SKM-1 treated with dmso at 0.1 percent for 144 hours (cell line): ENCODE data around the gene NME7.
A peak's percentile ranks its signal among the peaks of the same experiment; 100 is the strongest.
"Not testable (repeated sequence)": the region's sequence is repeated elsewhere in the genome, so short reads cannot be mapped to it uniquely, and the experiment has no call there.

Source experiments
- DNase-seq: peaks from one replicate; lab custom pipeline; 2025; ENCODE audit not compliant: unreplicated experiment; lab: John Stamatoyannopoulos, UW

The NME7 gene

DNA sequence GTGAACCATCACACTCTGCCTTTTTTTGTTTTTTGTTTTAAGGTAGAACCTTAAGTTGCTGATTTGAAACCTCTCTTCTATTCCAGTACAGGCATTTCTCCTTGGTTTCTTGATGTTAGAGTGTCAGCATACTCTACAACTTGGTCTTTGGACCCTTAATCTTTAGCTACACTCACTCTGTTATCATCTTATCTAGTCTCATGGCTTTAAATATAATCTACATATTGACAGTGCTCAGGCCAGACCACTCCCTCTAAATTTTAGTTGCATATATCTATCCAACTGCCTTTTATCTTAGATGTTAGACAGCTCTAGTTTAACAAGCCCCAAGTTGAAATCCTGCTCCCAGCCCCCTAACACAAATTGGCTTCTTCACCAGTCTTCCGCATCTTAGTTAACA, 22.1 kb downstream of the NME7 start:
- no peak for DNase-seq

DNA sequence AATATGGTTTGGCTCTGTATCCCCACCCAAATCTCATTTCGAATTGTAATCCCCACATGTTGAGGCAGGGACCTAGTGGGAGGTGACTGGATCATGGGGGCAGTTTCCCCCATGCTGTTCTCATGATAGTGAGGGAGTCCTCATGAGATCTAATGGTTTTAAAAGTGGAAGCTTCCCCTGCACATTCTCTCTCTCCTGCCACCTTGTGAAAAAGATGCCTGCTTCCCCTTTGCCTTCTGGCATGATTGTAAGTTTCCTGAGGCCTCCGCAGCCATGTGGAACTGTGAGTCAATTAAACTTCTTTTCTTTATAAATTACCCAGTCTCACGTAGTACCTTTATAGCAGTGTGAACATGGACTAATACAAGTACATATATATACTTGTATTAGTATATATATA, 25.5 kb downstream of the NME7 start:
- not testable (repeated sequence) for DNase-seq

DNA sequence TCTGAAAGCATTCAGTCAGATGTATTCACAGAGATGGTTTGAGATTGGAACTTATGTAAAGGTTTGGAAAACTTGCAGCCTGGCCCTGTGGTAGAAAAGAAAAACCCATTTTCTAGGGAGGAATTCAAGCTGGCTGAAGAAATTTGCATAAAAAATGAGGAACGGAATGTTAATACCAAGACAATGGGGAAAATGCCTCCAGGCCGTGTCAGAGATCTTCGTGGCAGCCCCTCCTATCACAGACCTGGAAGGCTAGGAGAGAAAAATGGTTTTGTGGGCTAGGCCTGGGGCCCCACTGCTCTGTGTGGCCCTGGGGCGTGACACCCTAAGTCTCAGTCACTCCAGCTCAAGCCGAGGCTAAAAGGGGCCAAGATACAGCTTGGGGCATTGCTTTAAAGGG, 26.7 kb downstream of the NME7 start:
- no peak for DNase-seq

DNA sequence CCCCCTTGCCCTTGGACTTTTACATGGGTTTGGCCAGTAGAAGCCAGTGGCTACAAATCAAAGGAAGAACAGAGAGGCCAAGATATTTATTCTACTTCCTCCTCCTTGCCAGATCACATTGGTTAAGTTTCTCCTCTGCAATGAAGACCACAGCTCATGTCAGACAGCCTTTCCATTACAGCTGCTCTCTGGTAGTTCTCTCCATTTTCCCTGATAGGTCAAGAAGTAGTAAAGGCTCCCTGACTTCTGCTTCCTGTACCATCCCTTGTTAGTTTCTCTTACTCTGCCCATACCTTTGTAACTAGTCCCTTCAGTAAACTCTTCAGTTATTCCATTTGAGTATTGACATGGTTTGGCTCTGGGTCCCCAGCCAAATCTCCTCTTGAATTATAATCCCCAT, 27.8 kb downstream of the NME7 start:
- DNase-seq: no peak

DNA sequence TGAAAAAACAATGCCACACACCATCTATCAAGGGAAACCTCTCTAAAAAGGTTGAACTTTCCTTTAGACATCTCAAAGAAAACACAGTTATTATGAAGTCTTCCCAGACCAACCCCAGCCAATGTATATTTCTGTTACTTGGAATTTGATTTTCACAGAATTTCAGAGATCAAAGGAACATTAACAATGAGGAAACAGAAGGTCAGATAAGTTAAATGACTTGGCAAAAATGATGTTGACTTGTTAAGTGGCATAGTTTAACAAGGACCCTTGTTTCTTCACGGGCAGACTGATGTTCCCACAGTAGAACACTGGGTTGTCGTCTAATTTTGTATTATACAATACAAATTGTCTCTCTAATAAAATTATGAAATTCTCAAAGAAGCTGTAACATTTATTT, 29.0 kb downstream of the NME7 start:
- DNase-seq: no peak

DNA sequence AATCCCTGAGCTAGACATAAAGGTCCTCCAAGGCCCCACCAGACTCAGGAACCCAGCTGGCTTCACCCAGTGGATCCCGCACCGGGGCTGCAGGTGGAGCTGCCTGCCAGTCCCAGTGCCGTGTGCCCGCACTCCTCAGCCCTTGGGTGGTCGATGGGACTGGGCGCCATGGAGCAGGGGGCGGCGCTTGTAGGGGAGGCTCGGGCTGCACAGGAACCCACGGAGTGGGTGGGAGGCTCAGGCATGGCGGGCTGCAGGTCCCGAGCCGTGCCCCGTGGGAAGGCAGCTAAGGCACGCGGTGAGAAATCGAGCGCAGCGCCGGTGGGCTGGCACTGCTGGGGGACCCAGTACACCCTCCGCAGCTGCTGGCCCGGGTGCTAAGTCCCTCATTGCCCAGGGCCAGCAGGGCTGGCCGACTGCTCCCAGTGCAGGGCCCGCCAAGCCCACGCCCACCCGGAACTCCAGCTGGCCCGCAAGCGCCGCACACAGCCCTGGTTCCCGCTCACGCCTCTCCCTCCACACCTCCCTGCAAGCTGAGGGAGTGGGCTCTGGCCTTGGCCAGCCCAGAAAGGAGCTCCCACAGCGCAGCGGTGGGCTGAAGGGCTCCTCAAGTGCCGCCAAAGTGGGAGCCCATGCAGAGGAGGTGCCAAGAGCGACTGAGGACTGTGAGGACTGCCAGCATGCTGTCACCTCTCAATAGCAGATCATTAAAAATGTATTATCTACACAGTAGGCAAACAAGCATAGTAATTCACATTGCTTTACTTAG, 30.5 kb downstream of the NME7 start:
- not testable (repeated sequence) for DNase-seq

DNA sequence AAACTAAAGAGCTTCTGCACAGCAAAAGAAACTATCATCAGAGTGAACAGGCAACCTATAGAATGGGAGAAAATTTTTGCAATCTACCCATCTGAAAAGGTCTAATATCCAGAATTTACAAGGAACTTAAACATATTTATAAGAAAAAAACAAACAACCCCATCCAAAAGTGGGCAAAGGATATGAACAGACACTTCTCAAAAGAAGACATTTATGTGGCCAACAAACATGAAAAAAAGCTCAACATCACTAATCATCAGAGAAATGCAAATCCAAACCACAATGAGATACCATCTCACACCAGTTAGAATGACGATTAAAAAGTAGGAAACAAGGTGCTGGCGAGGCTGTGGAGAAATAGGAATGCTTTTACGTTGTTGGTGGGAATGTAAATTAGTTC, 32.9 kb downstream of the NME7 start:
- not testable (repeated sequence) for DNase-seq

DNA sequence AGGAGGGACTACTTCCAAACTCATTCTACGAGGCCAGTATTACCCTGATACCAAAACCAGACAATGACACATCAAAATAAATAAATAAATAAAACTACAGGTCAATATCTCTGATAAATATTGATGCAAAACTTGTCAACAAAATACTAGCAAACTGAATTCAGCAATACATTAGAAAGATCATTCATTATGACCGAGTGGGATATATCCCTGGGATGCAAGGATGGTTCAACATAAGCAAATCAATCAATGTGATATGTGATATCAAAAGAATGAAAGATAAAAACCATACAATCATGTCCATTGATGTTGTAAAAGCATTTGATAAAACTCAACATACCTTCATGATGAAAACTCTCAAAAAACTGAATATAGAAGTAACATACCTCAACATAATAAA, 36.7 kb downstream of the NME7 start:
- DNase-seq: no peak

DNA sequence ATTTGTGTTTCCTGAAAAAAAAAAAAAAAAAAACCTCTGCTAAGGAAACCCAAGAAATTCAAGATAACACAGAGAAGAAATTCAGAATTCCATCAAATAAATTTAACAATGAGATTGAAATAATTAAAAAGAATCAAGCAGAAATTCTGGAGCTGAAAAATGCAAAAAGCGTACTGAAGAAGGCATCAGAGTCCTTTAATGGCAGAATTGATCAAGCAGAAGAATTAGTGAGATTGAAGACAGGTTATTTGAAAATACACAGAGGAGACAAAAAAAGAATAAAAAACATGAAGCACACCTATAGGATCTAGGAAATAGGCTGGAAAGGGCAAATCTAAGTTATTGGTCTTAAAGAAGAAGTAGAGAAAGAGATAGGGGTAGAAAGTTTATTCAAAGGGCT, 38.2 kb downstream of the NME7 start:
- DNase-seq: no peak

DNA sequence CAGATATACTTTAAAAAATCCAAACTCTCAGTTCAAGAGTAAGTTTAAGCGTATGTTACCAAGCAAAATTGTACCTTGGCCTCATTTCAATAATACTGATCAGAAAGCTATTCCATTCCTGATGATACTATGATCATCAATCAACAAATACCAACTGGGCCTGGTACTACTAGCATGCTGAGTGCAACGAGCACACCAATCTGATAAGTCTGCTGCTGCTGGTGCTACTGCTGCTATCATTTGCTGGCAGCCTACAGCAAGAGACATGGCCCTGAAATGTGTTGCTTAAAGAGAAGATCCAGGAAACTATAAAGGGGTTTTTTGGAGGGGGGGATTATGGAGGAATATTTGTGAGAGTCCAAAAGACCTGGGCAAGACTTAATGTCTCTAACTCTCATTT, 39.7 kb downstream of the NME7 start:
- no peak for DNase-seq

DNA sequence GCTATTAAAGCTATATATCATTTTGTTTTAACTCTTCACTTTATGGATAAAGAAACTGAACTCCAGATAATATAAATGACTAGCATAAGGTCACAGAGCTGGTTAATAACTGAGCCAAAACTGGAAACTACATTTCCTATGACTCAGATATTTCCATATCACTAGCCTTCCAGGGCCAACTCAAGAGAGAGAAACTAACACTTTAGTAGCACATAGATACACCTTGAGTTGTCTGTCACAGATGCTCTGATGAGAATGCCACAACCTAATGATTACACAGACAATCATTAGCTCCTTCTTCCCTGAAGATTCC, 40.7 kb downstream of the NME7 start:
- DNase-seq: peak; percentile 14

DNA sequence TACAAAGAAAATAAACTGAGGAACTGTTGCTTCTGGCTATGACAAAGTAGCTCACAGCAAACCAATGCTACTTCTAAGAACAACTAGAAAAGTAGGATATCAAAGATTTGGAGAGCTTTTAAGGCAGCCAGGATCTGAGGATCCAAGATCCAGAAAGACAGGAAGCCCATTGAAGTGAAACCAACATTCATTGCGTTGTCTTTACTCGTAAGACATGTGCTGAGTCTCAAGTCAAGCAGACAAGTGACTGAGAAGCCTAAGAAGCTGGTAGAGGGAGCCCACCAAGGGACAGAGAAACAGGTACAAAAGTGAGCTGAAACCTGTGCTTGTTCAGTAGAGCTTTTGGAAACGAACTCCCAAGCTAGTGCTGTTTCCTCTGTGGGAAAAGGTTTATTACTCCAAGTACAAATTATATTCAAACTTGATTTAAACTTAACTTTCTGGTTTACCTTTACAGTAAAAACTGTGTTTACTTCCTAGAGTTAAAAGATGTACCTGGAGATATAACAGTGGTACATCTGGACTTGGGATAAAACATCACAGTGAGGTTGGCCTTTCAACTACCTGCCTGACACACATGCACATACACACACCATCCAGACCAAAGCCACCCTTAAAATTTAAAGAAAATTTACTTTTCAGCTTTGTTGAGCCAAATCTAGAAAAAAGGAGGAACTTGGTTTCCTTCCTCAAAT, 41.2 kb downstream of the NME7 start:
- no peak for DNase-seq

DNA sequence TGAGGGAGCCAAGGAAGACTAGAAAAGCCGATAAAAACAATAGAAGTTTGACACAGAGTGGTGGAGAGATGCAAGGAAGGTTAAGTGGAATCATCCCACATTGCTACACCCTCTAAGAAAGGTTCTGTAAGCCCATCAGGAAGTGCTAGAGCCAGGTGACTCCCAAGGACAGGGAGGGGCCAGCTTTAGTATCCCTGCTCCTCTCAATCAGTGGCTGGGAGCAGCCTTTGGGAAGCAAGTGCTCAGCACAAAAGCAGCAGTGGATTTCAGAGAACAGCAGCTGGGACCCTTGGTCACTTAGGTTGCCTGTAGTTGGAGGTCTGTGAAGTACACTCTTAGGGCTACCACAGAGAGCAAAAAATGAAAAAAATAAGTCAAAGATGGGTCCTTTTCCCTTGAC, 42.5 kb downstream of the NME7 start:
- no peak for DNase-seq

DNA sequence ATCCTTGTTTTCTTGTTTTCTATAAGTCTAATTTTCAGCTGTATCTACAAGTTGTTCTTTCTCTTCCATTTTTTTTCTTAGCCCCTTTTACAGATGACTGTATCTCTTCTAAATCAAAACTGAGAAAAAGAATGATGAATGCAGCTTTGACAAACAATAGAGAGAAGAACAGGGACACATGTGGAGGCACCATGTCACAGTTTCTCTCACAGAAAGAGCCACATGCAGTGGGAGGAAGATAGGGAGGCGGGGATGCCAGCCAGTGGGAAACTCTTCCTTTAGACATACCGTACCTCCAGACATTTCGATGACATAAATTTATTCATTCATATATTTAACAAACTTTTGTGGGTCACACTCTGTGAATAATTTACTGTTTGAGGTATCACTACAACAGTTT, 45.5 kb downstream of the NME7 start:
- no peak for DNase-seq

DNA sequence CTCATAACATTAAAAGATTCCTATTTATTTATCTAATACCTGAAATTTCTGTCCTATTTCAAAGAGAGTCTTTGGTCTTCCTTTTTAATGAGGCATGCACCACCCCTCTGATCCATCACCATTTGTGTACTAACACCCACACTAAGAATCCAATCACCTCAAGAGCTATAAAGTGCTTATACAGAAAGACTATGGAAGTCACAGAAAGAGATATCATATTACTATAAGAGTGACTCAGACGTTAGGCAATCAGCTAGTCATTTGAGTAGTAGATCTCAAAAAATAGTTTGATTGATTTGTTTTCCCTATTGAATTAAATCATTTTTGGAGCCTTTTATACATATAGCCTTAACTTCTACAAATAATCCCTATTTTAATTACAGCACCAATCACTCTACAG, 46.1 kb downstream of the NME7 start:
- no peak for DNase-seq

DNA sequence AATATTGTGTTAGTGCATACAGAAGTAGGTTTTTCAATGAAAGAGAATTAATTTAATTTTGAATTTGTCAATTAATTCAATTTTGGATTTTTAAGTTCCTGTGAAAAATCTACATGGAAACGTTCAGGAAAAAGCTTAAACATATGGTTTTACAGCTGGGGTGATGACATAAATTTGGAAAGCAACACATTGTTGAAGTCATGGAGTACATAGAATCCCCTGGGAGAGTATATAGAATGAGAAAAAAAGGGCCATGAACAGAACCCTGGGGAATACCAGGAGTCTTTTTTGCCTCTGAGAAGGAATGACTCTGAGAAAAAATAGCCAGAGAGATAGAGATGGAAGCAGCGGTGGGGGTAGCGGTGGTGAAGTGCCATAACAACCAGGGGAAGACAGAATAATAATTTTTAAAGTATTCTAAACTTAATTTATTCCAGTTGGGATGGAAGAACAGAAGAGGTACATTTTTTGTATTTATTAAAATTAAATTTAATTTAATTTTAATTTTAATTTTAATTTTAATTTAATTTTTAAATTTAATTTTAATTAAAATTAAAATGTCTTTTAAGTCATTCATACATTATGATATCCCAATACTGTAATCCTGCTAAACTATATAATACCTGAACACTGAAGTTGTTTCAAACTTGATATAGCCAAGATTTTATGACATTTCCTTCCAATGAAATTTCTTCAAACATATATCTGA, 48.9 kb downstream of the NME7 start:
- no peak for DNase-seq

DNA sequence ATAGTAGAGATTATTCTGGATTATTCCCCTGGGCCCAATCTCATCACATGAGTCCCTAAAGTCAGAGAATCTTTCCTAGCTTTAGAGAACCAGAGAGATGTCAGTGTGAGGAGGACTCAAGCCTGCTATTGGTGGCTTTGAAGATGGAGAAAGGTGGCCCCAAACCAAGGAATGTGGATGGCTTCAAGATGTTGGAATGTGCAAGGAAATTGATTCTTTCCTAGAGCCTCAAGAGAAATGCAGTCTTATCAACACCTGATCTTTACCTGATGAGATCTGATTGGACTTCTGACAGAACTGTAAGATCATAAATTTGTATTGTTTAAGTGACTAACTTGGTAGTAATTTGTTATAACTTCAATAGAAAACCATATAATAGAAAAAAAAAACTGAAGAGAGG, 51.0 kb downstream of the NME7 start:
- no peak for DNase-seq

DNA sequence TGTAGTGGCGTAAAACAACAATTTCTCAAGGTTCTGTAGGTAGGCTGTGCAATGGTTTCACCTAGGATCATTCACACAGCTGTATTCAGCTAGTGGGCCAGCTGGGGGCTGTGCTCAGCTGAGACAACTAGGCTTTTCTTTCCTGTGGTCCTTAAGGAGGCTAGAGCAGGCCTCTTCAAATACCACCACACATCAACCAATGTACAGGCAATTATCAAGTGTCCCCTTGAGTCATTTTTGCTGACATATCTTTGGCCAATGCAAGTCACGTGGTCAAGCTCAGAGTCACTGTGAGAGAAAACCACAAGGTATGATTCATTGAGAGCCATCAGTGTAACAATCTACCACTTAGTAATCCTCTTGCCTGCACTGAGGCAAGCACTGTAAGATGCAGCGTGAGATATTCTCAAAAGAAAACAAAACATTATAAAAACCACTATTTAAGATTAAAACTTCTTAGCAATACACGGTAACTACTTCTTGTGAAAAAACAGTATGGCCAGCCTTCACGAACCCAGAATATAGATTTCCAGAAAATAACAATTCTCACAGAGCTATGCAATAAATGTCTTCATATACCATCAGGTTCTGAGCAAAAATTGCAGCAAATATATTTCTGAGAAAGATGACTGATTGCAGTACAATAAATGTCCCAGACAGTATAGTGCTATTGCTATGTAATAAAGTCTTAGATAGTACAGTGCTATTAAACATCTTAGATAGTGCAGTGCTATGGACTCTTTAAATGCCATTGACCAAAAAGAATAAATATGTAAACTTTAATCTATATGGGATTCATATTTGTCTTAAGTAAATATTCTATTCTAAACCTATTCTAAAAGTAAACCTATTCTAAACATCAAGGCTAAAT, 55.3 kb downstream of the NME7 start:
- DNase-seq: peak; percentile 37

DNA sequence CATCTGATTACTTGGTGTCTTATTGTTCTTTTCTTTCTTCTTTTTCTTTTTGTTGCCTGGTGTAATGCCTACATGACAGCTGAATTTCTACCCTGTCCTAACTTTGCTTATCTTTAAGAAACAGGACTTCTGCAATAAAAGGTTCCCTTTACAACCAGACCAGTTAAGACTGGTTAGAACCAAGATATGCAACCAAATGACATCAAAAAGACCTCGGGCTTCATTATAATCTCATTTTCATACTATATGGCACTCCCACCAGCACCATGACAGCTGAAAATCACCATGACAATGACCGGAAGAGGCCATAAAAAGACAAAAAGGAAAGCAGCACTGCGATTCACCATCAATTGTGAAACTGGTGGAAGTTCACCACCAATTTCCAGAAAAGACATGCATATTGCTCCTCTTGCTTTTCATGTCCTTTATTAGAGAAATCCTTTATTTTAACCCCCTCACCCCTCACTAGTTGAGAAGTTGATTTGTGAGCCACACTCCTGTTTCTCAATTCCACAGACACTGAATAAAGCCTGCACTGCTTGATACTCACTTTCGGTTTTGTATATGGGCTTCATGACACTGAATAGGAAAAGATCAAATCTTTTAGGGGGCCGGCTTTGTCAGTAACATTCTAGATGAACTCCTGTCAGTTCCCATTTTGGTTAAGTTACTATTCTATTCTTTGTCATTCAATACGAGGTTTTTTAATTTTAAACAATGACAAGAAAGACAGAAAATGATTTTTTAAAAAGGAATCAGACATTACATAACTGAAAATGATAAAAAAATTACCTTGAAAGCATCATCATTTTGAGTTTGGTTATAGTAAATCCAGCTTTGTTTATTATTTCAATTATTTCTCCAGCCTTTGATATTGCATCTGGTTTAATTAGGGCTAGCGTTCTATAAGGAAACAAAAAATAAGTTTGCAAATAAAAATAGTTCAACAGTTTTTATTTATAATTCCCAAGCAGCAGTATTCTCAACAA, 58.1 kb downstream of the NME7 start:
- DNase-seq: no peak
